Ectodermal cell (in vitro differentiated cells): ENCODE measurements around the gene MCTP1.
"Not testable (repeated sequence)": the region's sequence is repeated elsewhere in the genome, so short reads cannot be mapped to it uniquely, and the experiment has no call there.

Experiments used
- H3K27ac ChIP-seq: 2 replicates; pipeline ENCODE4 v1.7.0; 2013; ENCODE audit warnings: mild to moderate bottlenecking, low read depth, low read length; ENCODE audit not compliant: insufficient read depth, poor library complexity, severe bottlenecking
- H3K27me3 ChIP-seq: 2 replicates; pipeline ENCODE4 v1.7.0; 2013; ENCODE audit warnings: mild to moderate bottlenecking, low read length; ENCODE audit not compliant: insufficient read depth, control insufficient read depth, poor library complexity, severe bottlenecking
- H3K36me3 ChIP-seq: one replicate; pipeline ENCODE4 v1.7.0; 2013; ENCODE audit warnings: low read length; ENCODE audit not compliant: control insufficient read depth, insufficient read depth
- H3K4me1 ChIP-seq: one replicate; pipeline ENCODE4 v1.7.0; 2013; ENCODE audit warnings: low read length; ENCODE audit not compliant: control insufficient read depth, insufficient read depth
- H3K4me3 ChIP-seq: 2 replicates; pipeline ENCODE4 v1.7.0; 2013; ENCODE audit warnings: low read depth, low read length, control low read depth; ENCODE audit not compliant: insufficient read depth
- H3K9me3 ChIP-seq: 2 replicates; pipeline ENCODE4 v1.7.0; 2013; ENCODE audit warnings: mild to moderate bottlenecking, low read length, moderate library complexity; ENCODE audit not compliant: control insufficient read depth
- WGBS, 2 experiments: methylation state at CpG; one replicate each; pipeline ENCODE4 v1.1.7; 2013; ENCODE audit warnings: missing lambda C conversion rate in 2 of 2; 5-methylcytosine and 5-hydroxymethylcytosine counted together

The MCTP1 gene

DNA sequence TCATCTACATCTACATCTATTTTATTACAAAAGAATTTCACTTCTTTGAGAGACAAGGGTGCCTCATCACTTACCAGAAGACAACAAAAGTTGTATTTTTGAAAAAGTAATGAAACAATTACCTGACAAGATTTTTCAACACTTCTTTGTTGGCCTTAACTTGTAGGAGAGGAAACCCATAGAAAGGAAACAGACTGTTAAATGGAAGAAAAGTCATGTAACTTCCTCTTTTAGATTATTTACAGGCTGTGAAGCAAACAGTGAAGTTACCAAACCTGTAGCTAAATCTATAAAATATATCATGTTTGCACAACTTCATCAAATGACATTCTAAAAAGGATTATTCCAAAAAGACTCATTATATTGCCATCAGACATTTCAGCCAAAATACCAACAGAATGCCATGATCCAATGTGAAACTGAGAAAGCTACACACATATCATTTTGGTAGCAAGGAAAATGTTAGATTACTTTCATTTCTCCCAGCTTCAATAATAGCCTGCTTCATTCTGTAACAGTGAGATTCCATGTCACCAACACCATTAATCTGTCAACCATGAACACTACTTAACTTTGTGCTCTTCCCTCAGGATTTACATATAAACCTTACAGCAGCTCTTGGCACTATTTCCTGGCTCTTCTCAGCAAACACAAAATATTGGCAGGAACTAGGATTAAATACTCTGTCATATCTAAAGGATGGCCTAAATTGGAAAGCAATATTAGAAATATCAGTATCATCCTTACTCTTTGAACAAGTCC lies 122.5 kb downstream of the MCTP1 start:
- no peak overlapping the region for H3K4me3 ChIP-seq
- no peaks in the 10 kb centered on the region for H3K27me3 ChIP-seq
- no peak overlapping the region for H3K27ac ChIP-seq
- no peaks in the 10 kb centered on the region for H3K4me1 ChIP-seq
- no peaks in the 10 kb centered on the region for H3K36me3 ChIP-seq
- H3K9me3 ChIP-seq: no peaks in the 10 kb centered on the region

DNA sequence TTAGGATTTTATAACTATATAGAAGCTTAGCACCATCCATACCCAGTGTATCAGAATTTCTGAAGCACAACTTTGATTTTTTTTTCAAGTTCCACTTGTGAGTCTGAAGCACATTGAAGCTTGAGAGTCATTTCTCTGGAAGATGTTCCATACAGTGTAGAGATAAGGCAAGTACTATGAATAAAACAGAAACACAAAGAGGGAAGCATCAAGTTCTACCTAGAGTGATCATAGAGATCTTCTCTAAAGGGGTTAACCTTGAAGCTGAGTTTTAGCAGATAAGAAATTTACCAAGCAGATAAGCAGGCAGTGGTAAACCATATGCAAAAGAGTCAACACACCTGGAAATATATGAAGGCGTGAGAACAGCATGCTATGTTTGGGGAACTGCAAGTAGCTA lies 125.3 kb downstream of the MCTP1 start:
- H3K27ac ChIP-seq: no peak overlapping the region
- no peak overlapping the region for H3K4me3 ChIP-seq
- H3K4me1 ChIP-seq: no peaks in the 10 kb centered on the region
- no peaks in the 10 kb centered on the region for H3K27me3 ChIP-seq
- H3K9me3 ChIP-seq: no peaks in the 10 kb centered on the region
- WGBS, 2 experiments: 94% methylated on average over 1 of the region's 1 CpG
- H3K36me3 ChIP-seq: no peaks in the 10 kb centered on the region

DNA sequence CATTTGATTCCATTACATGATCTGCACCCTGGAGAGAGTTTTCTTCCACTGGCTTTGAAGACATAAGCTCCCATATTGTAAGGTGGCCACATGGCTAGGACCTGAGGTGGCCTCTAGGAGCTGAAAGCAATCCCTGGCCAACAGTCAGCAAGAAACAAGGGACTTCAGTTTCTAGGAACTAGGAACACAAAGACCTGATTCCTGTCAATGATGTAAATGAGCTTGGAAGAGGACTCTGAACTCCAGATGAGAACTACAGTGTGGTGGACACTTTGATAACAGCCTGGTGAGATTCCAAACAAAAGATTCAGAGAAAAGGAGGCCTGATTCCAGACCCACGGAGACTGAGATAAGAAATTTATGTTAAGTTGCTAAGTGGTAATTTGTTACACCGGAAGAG lies 129.0 kb downstream of the MCTP1 start:
- no peak overlapping the region for H3K27ac ChIP-seq
- 89 to 90% methylated on average over 1 to 2 of the region's 2 CpGs for WGBS, 2 experiments
- no peaks in the 10 kb centered on the region for H3K9me3 ChIP-seq
- no peaks in the 10 kb centered on the region for H3K4me1 ChIP-seq
- H3K4me3 ChIP-seq: no peak overlapping the region
- no peaks in the 10 kb centered on the region for H3K36me3 ChIP-seq
- no peaks in the 10 kb centered on the region for H3K27me3 ChIP-seq

DNA sequence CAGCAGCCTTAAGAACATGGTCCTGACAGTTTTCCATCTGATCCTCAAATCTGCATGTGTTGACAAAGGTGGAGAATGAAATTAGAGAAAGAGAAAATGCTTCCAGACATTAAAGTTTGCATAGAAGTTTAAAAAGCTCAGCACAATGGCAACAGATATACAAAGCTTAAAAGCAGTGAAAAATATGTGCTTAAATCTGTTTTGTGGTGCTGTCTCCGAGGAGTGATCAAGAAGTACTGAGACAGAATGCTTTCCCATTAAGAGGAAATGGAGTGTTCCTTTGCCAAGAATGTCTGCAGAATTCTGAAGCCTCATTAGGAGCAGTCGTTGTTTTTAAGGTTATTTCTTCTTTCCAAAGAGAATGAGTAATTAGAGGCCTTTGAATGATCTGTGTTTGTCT lies 131.4 kb downstream of the MCTP1 start:
- H3K9me3 ChIP-seq: no peaks in the 10 kb centered on the region
- H3K4me3 ChIP-seq: no peak overlapping the region
- H3K27me3 ChIP-seq: no peaks in the 10 kb centered on the region
- 92 to 99% methylated on average over 2 of the region's 2 CpGs for WGBS, 2 experiments
- H3K4me1 ChIP-seq: no peaks in the 10 kb centered on the region
- H3K27ac ChIP-seq: no peak overlapping the region
- H3K36me3 ChIP-seq: no peaks in the 10 kb centered on the region

DNA sequence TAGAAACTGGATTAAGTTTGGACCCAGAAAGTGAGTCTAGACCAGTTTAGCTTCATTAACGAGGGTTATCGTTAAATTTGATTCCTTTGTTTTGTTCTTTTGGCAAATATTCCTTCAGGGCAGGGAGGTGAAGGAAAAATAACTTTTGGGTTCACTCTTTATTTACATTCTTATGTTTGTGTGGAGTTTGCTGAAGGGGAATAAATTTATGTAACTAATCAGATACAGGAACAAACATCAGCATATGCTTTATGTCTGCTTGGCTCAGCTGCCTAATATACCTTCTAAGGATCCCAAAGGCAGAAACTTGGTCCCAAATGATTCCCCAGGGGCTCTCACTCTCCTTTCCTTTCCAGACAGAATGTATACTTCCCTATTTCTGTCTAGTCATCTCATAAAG lies 132.4 kb downstream of the MCTP1 start:
- Histone ChIP-seq H3K36me3 (no peaks in the 10 kb centered on the region), H3K27ac (no peak overlapping the region), H3K4me3 (no peak overlapping the region), H3K4me1 (no peaks in the 10 kb centered on the region), H3K9me3 (no peaks in the 10 kb centered on the region), H3K27me3 (no peaks in the 10 kb centered on the region)
- 94 to 98% methylated on average over 2 of the region's 2 CpGs for WGBS, 2 experiments

DNA sequence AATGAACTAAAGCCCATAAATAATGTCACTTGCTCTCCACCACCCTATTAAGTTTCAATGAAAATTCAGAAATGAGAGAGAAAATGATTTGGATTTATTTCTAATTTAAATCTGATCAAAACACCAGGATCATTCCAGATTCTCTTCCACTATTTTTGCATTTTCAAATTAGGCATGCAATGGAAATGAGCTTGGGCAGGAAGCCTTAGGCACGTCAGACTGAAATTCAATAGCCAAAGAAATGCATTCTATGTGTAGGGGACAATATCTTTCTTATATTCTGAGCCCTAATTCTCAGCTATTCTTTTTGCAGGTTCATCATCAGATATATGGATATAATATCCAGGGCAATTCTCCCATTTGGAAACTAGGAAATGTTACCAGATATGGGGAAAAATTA lies 132.8 kb downstream of the MCTP1 start:
- Histone ChIP-seq H3K27ac (no peak overlapping the region), H3K9me3 (no peaks in the 10 kb centered on the region), H3K27me3 (no peaks in the 10 kb centered on the region), H3K4me3 (no peak overlapping the region), H3K36me3 (no peaks in the 10 kb centered on the region), H3K4me1 (no peaks in the 10 kb centered on the region)
- WGBS, 2 experiments: 77 to 86% methylated on average over 1 of the region's 1 CpG

DNA sequence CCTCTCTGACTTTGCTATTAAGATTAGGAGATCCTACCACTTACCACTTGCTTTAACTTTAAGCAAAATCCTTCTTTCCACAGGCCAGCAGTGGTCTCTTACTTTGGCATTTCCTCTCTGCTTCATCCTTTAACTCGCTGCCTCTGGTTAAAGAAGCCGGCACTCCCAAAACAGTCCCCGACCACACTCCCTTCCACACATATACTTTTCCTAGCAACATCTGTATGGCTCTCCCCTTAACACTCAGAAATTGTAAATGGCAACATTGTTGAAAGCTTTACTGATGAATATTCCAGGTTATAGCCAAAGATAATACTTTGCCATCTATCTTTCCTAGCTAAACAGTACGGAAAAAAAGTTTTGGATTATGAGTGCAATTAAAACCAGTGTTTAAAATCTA lies 133.2 kb downstream of the MCTP1 start:
- 93 to 100% methylated on average over 3 to 4 of the region's 4 CpGs for WGBS, 2 experiments

DNA sequence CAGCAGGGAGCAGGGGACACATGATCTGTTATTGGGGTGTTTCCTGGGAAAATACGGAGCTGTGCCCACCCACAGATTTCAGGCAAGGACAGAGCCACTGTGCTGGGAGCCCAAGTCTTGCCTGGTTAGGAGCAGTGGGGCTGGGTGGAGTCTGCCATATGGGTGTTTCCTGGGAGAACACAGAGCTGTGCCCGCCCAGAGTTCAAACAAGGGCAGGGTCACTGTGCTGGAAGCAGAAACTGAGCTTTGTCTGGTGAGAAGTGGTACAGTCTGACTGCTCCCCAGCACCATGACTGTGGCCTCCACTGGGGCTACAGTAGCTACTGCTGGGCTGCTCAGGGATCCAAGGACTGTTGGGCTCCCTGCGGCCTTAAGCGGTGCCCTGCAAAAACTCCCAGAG lies 135.5 kb downstream of the MCTP1 start:
- H3K27me3 ChIP-seq: no peaks in the 10 kb centered on the region
- no peaks in the 10 kb centered on the region for H3K36me3 ChIP-seq
- no peak overlapping the region for H3K4me3 ChIP-seq
- H3K27ac ChIP-seq: no peak overlapping the region
- H3K9me3 ChIP-seq: no peaks in the 10 kb centered on the region
- WGBS, 2 experiments: 96 to 99% methylated on average over 4 of the region's 4 CpGs
- no peaks in the 10 kb centered on the region for H3K4me1 ChIP-seq

More for the DNA sequence above, 133.2 kb downstream of the MCTP1 start:
- Histone ChIP-seq H3K4me1 (no peaks in the 10 kb centered on the region), H3K36me3 (no peaks in the 10 kb centered on the region), H3K9me3 (no peaks in the 10 kb centered on the region), H3K27ac (no peak overlapping the region), H3K27me3 (no peaks in the 10 kb centered on the region), H3K4me3 (no peak overlapping the region)

DNA sequence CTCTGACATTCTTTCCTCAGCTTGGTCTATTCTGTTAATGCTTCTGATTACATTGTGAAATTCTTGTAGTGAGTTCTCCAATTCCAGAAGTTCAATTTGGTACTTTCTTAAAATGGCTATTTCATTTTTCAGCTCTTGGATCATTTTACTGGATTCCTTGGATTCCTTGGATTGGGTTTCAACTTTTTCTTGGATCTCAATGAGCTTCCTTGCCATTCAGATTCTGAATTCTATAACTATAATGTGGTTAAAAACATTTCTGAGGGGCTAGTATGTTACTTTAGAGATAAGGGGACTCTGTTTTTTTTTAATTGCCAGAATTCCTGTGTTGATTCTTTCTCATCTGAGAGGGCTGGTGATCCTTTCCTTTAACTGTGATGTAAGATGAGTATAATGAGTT lies 136.4 kb downstream of the MCTP1 start:
- no peaks in the 10 kb centered on the region for H3K9me3 ChIP-seq

DNA sequence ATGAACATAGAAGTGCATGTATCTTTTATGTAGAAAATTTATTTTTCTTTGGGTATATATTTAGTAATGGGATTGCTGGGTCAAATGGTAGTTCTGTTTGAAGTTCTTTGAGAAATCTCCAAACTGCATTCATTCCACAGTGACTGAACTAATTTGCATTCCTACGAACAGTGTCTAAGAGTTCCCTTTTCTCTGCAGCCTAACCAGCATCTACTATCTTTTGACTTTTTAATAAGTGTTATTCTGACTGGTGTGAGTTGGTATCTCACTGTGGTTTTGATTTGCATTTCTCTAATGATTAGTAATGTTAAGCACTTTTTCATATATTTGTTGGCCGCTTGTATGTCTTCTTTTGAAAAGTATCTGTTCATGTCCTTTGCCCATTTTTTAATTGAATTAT lies 141.0 kb downstream of the MCTP1 start:
- H3K27me3 ChIP-seq, H3K36me3 ChIP-seq, H3K4me3 ChIP-seq, H3K4me1 ChIP-seq, H3K27ac ChIP-seq, H3K9me3 ChIP-seq: not testable (repeated sequence)
- WGBS, 2 experiments: 89 to 90% methylated on average over 2 of the region's 2 CpGs

More for the DNA sequence above, 136.4 kb downstream of the MCTP1 start:
- Histone ChIP-seq H3K27me3 (no peaks in the 10 kb centered on the region), H3K4me1 (no peaks in the 10 kb centered on the region), H3K36me3 (no peaks in the 10 kb centered on the region), H3K27ac (no peak overlapping the region), H3K4me3 (no peak overlapping the region)

DNA sequence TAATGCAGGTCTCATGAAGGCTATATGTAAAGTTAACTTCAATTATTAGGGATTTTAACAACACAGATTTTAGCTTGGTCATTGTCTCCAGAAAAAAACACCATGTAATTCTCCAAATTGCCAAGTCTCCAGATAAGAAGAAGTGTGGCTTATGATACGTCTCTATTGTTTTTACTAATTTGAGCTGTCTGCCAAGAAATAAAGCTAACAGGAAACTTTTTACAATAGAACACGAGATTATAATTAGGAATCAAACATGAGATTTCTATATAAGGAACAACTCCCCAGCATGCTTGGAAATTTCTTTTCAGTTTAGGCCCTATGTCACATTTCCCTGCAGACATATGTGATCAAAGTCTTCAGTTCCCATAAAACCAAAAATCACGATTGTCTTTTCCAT lies 142.7 kb downstream of the MCTP1 start:
- H3K9me3 ChIP-seq: no peaks in the 10 kb centered on the region
- H3K4me1 ChIP-seq: no peaks in the 10 kb centered on the region
- WGBS, 2 experiments: 88 to 95% methylated on average over 2 to 3 of the region's 3 CpGs
- no peaks in the 10 kb centered on the region for H3K27me3 ChIP-seq
- H3K36me3 ChIP-seq: no peaks in the 10 kb centered on the region
- H3K4me3 ChIP-seq: no peak overlapping the region
- no peak overlapping the region for H3K27ac ChIP-seq
